Panc1 (cell line): ENCODE data around the gene ZBTB20. TPM values are rescaled to one million over a fixed set of nuclear protein-coding genes. Genes with fewer than 3 reads are reported as not detected.

Experiments used
- ATAC-seq: fragments of 200-7000 bp; cut with Tn5 transposase; 2 replicates; pipeline ENCODE4 v1.9.1; 2020; ENCODE audit warnings: mild to moderate bottlenecking, moderate library complexity
- BruUV-seq: library from RNA; stranded (reverse); fragments of 400-500 nt; replicated peaks from 2 replicates; lab custom pipeline; 2021; lab: Mats Ljungman, UMichigan
- CTCF ChIA-PET: fragments of 300-600 bp; sonication (Branson Sonifier 250); formaldehyde crosslinking; loops from one replicate; lab custom pipeline; 2022; ENCODE audit warnings: antibody characterized with exemption; lab: Charles Lee
- POLR2A ChIA-PET: fragments of 300-600 bp; sonication (Branson Sonifier 250); formaldehyde crosslinking; loops from one replicate; lab custom pipeline; 2022; ENCODE audit warnings: antibody characterized with exemption; lab: Charles Lee
- DNase-seq: peaks from one replicate; pipeline ENCODE4 v3.0.0-alpha.2; 2010; ENCODE audit warnings: low read depth, low spot score
- H3K27ac ChIP-seq: 2 replicates; pipeline ENCODE4 v1.5.1; 2011; ENCODE audit warnings: mild to moderate bottlenecking, low read length, inconsistent platforms
- H3K27me3 ChIP-seq: fragments of 200-500 bp; sonication (Bioruptor generic); 2 replicates; pipeline ENCODE4 v1.6.0; 2014; ENCODE audit warnings: low read length, inconsistent platforms; ENCODE audit not compliant: control insufficient read depth, insufficient read depth
- H3K36me3 ChIP-seq: fragments of 200-500 bp; sonication (Bioruptor generic); 2 replicates; pipeline ENCODE4 v1.5.1; 2014; ENCODE audit warnings: inconsistent platforms, mild to moderate bottlenecking, low read length, moderate library complexity; ENCODE audit not compliant: control insufficient read depth, insufficient read depth
- H3K4me1 ChIP-seq: 2 replicates; pipeline ENCODE4 v1.5.1; 2011; ENCODE audit warnings: inconsistent platforms, mild to moderate bottlenecking, low read length, moderate library complexity; ENCODE audit not compliant: control insufficient read depth, insufficient read depth
- H3K4me3 ChIP-seq, 2 experiments: 2 replicates each; pipeline ENCODE4 v1.5.1; 2011 to 2012; ENCODE audit warnings: low read depth in 2 of 2, low read length in 2 of 2, mild to moderate bottlenecking in 2 of 2, inconsistent platforms in 1 of 2, moderate library complexity in 1 of 2
- H3K9me3 ChIP-seq: fragments of 200-500 bp; sonication (Bioruptor generic); 2 replicates; pipeline ENCODE4 v1.5.1; 2014; ENCODE audit warnings: low read depth, mild to moderate bottlenecking, inconsistent platforms, low read length, moderate library complexity; ENCODE audit not compliant: control insufficient read depth, insufficient read depth
- POLR2AphosphoS5 ChIP-seq: IDR thresholded peaks from 2 replicates; pipeline ENCODE4 v1.6.1; 2012; ENCODE audit warnings: mild to moderate bottlenecking, low read depth, low read length, moderate library complexity
- REST ChIP-seq, 2 experiments: IDR thresholded peaks; 2 replicates each; pipeline ENCODE4 v1.6.1; 2011 to 2012; ENCODE audit warnings: low read depth in 2 of 2, control low read depth in 1 of 2, low read length in 1 of 2, mild to moderate bottlenecking in 1 of 2, moderate library complexity in 1 of 2; ENCODE audit not compliant: insufficient read depth in 1 of 2
- SIN3A ChIP-seq: IDR thresholded peaks from 2 replicates; pipeline ENCODE4 v1.6.1; 2012; ENCODE audit warnings: low read depth, mild to moderate bottlenecking, low read length, moderate library complexity, borderline replicate concordance; ENCODE audit not compliant: insufficient read depth
- TCF7L2 ChIP-seq: IDR thresholded peaks from 2 replicates; pipeline ENCODE4 v1.6.1; 2011; ENCODE audit warnings: mild to moderate bottlenecking, low read depth, low read length, inconsistent platforms
- in situ Hi-C: cut with HindIII; loops from 2 replicates; pipeline ENCODE4 v1.10.0; 2016; ENCODE audit warnings: low sequenced_read_pairs, low pct_unique_long_range_greater_than_20kb
- intact Hi-C: fragments of 100-400 bp; cut with micrococcal nuclease; formaldehyde crosslinking; loops from one replicate; pipeline ENCODE4 v1.10.0; 2022; ENCODE audit not compliant: unreplicated experiment
- total RNA-seq: library from RNA; stranded (reverse); gene quantifications from one replicate; pipeline ENCODE4 v1.2.1, GENCODE V29; 2021; ENCODE audit not compliant: unreplicated experiment
- TF ChIP-seq, protein P1 (sequence below): fragments of 450-650 bp; IDR thresholded peaks from 2 replicates; pipeline ENCODE4 v1.5.1; 2017; ENCODE audit warnings: mild to moderate bottlenecking

Gene ZBTB20
- total RNA-seq, 1 experiment from 2014 or later: 4.1 TPM

DNA sequence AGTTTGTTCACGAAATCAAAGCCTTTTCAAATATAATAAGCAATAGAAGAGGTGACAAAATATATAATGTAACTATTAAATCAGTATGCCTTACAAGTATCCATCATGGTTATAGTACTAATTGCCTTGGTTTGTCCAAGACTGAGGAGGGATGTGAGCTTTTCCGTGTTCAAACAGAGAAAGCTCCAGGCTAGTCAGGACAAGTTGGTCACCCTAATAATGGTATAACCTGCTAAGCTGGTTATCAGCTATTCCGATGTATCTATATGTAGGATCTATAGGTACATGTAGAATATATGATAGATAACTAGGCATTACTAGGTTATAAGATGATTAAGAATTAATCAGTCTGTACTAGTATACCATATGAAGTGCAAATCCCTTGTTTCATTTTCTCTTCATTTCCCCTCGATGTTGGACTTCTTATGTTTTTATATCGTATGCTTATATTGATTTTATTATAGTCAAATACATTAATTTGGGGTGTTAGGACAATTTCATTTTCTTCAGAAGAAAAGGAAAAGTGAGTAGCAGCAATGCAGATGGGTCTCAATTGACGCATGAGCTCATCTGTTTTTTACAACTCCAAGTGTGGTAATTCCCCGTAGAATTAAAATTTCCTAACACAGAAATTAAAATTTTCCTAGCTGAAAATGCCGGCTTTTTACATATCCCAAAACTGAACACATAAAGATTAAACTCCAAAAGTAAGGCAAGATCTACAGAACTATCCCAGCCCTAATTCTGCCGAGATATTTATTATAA lies 434.2 kb downstream of the ZBTB20 start:
- ATAC-seq (no peak), DNase-seq (no peak)
- no peaks in the 10 kb centered on the region for H3K9me3 ChIP-seq
- CTCF ChIA-PET: interaction anchor here (0.7 kb wide), 1 partner anchor 329 kb away, joined by 3 read pairs; no protein-coding TSS in a partner anchor
- POLR2A ChIA-PET: no interaction called here
- BruUV-seq: no TSS peak
- H3K4me1 ChIP-seq: no peaks in the 10 kb centered on the region
- H3K27ac ChIP-seq: no peak overlapping the region
- in situ Hi-C loops (no loop called here), intact Hi-C loops (no loop called here)
- no peak overlapping the region for H3K4me3 ChIP-seq
- H3K27me3 ChIP-seq: no peaks in the 10 kb centered on the region
- no peak for TF ChIP-seq POLR2AphosphoS5
- no peak for TF ChIP-seq SIN3A
- no peak for TF ChIP-seq TCF7L2
- TF ChIP-seq, protein P1, sequence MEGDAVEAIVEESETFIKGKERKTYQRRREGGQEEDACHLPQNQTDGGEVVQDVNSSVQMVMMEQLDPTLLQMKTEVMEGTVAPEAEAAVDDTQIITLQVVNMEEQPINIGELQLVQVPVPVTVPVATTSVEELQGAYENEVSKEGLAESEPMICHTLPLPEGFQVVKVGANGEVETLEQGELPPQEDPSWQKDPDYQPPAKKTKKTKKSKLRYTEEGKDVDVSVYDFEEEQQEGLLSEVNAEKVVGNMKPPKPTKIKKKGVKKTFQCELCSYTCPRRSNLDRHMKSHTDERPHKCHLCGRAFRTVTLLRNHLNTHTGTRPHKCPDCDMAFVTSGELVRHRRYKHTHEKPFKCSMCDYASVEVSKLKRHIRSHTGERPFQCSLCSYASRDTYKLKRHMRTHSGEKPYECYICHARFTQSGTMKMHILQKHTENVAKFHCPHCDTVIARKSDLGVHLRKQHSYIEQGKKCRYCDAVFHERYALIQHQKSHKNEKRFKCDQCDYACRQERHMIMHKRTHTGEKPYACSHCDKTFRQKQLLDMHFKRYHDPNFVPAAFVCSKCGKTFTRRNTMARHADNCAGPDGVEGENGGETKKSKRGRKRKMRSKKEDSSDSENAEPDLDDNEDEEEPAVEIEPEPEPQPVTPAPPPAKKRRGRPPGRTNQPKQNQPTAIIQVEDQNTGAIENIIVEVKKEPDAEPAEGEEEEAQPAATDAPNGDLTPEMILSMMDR: no peak
- no peak for TF ChIP-seq REST (IDR thresholded peaks at IDR 0.05; ENCODE audit: insufficient read depth in 1 of 2, low read depth in 2 of 2, low read length in 1 of 2)
- no peaks in the 10 kb centered on the region for H3K36me3 ChIP-seq

GRCh38 chr3:114711321-114711886 lies 435.7 kb downstream of the ZBTB20 start:
- Histone ChIP-seq H3K9me3 (no peaks in the 10 kb centered on the region), H3K36me3 (no peaks in the 10 kb centered on the region), H3K27me3 (no peaks in the 10 kb centered on the region), H3K4me1 (no peaks in the 10 kb centered on the region), H3K27ac (no peak overlapping the region), H3K4me3 (no peak overlapping the region)
- no TSS peak for BruUV-seq
- POLR2A ChIA-PET: no interaction called here
- TF ChIP-seq POLR2AphosphoS5 (no peak), SIN3A (no peak), TCF7L2 (no peak), REST (IDR thresholded peaks at IDR 0.05; ENCODE audit: insufficient read depth in 1 of 2, low read depth in 2 of 2, low read length in 1 of 2) (no peak)
- TF ChIP-seq, protein P1: no peak
- no peak for DNase-seq
- in situ Hi-C loops: no loop called here
- no peak for ATAC-seq
- CTCF ChIA-PET: interaction anchor here (0.5 kb wide), 1 partner anchor 266 kb away, joined by 3 read pairs; no protein-coding TSS in a partner anchor
- intact Hi-C loops: no loop called here
